BLaER1 treated with 17β-estradiol and CSF1 and Interleukin-3, amounts not matched to agents 10 nM and 100 nM (cell line): ENCODE results near the gene RAB33B.
"Not testable (repeated sequence)": the region's sequence is repeated elsewhere in the genome, so short reads cannot be mapped to it uniquely, and the experiment has no call there.

Experiments used
- H3K27ac ChIP-seq, 11 experiments: shearing (Covaris generic); formaldehyde crosslinking; 2 replicates each; pipeline ENCODE4 v1.8.1; 2022
- H3K27me3 ChIP-seq, 11 experiments: shearing (Covaris generic); formaldehyde crosslinking; 2 replicates each; pipeline ENCODE4 v1.8.1; 2022
- H3K36me3 ChIP-seq, 11 experiments: shearing (Covaris generic); formaldehyde crosslinking; 2 replicates each; pipeline ENCODE4 v1.8.1; 2022
- H3K4me1 ChIP-seq, 10 experiments: shearing (Covaris generic); formaldehyde crosslinking; 2 replicates each; pipeline ENCODE4 v1.8.1; 2022
- H3K4me2 ChIP-seq, 11 experiments: shearing (Covaris generic); formaldehyde crosslinking; 2 replicates each; pipeline ENCODE4 v1.8.1; 2022
- H3K4me3 ChIP-seq, 10 experiments: shearing (Covaris generic); formaldehyde crosslinking; 2 replicates each; pipeline ENCODE4 v1.8.1; 2022
- H3K9ac ChIP-seq, 11 experiments: shearing (Covaris generic); formaldehyde crosslinking; 2 replicates each; pipeline ENCODE4 v1.8.1; 2022
- H3K9me3 ChIP-seq, 11 experiments: shearing (Covaris generic); formaldehyde crosslinking; replicated peaks in 1 of 11; 2 replicates each; pipeline ENCODE4 v1.8.1; 2022
- H4K20me1 ChIP-seq, 11 experiments: shearing (Covaris generic); formaldehyde crosslinking; 2 replicates each; pipeline ENCODE4 v1.8.1; 2022
- Cebpa-rat ChIP-seq, 11 experiments: shearing (Covaris generic); IDR thresholded peaks; 2 replicates each; pipeline ENCODE4 v1.8.1; 2022

The RAB33B gene

GRCh38 chr4:139454111-139455045 is at the start of gene RAB33B:
RAB33B (plus strand) TSS chr4:139454121; CDS start chr4:139454196, 75 bp downstream.
- Histone ChIP-seq H3K4me3 (peak within 1 kb of the TSS; percentile 79 to 96 (median 90)), H3K36me3 (peaks cover 0 to 34% (median 19%) of the 10 kb centered on the region in 11 experiments; a peak in 16 of 22 replicates), H3K4me2 (peak within 1 kb of the TSS; percentile 87 to 96 (median 90)), H4K20me1 (peaks cover 0 to 53% (median 6%) of the 10 kb centered on the region in 11 experiments; a peak in 8 of 22 replicates), H3K27me3 (no peaks in the 10 kb centered on the region), H3K27ac (peak within 1 kb of the TSS; percentile 85 to 96 (median 93)), H3K9me3 (peaks cover 0 to 15% (median 11%) of the 10 kb centered on the region in 11 experiments; a peak in 21 of 22 replicates), H3K9ac (peak within 1 kb of the TSS; percentile 83 to 95 (median 91)), H3K4me1 (peaks cover 37 to 48% (median 40%) of the 10 kb centered on the region in 10 experiments)
- TF ChIP-seq Cebpa-rat (IDR thresholded peaks at IDR 0.05) = peak in 10 of 11 experiments; percentile 26 to 86 (median 73); a peak in 13 of 22 replicates

GRCh38 chr4:139410312-139410711 is 43.6 kb upstream of the RAB33B start:
- peaks cover 0 to 16% (median 0%) of the 10 kb centered on the region in 10 experiments; a peak in 2 of 20 replicates for H3K4me1 ChIP-seq
- H3K9ac ChIP-seq = no peak overlapping the region
- no peaks in the 10 kb centered on the region for H3K27me3 ChIP-seq
- peaks cover 16 to 28% (median 24%) of the 10 kb centered on the region in 11 experiments for H3K9me3 ChIP-seq
- H4K20me1 ChIP-seq = no peaks in the 10 kb centered on the region
- H3K4me3 ChIP-seq = no peak overlapping the region
- H3K4me2 ChIP-seq = no peak overlapping the region
- TF ChIP-seq Cebpa-rat (IDR thresholded peaks at IDR 0.05) = no peak
- H3K36me3 ChIP-seq = peaks cover 10 to 60% (median 32%) of the 10 kb centered on the region in 11 experiments; a peak in 21 of 22 replicates
- H3K27ac ChIP-seq = no peak overlapping the region

GRCh38 chr4:139414671-139415210 is 39.2 kb upstream of the RAB33B start:
- Histone ChIP-seq H3K9me3 (peaks cover 21 to 34% (median 30%) of the 10 kb centered on the region in 11 experiments), H3K36me3 (peaks cover 7 to 40% (median 27%) of the 10 kb centered on the region in 11 experiments; a peak in 21 of 22 replicates), H3K27ac (peak overlapping the region in 8 of 11 experiments; percentile 20 to 59 (median 39); a peak in 11 of 22 replicates), H3K4me1 (peaks cover 22 to 38% (median 29%) of the 10 kb centered on the region in 10 experiments)
- not testable (repeated sequence) for H4K20me1 ChIP-seq, H3K27me3 ChIP-seq, H3K4me3 ChIP-seq, H3K9ac ChIP-seq, H3K4me2 ChIP-seq

- no peak overlapping the region for H3K4me2 ChIP-seq
- no peak overlapping the region for H3K9ac ChIP-seq
- no peak overlapping the region for H3K4me3 ChIP-seq
- TF ChIP-seq Cebpa-rat (IDR thresholded peaks at IDR 0.05) = no peak
- H3K27me3 ChIP-seq = no peaks in the 10 kb centered on the region
- peaks cover 36 to 52% (median 42%) of the 10 kb centered on the region in 10 experiments for H3K4me1 ChIP-seq
- peaks cover 7 to 40% (median 27%) of the 10 kb centered on the region in 11 experiments; a peak in 21 of 22 replicates for H3K36me3 ChIP-seq
- H3K9me3 ChIP-seq = peaks cover 27 to 42% (median 34%) of the 10 kb centered on the region in 11 experiments
- H3K27ac ChIP-seq = peak overlapping the region in 5 of 11 experiments; percentile 31 to 97 (median 58); a peak in 4 of 22 replicates
- no peaks in the 10 kb centered on the region for H4K20me1 ChIP-seq
Observed at GRCh38 chr4:139416073-139416673, 37.7 kb upstream of the RAB33B start.

- Histone ChIP-seq H3K4me1 (peaks cover 36 to 53% (median 44%) of the 10 kb centered on the region in 10 experiments), H3K9ac (peak overlapping the region; percentile 65 to 85 (median 81); a peak in 21 of 22 replicates), H3K4me2 (peak overlapping the region; percentile 67 to 93 (median 86)), H3K36me3 (peaks cover 0 to 24% (median 13%) of the 10 kb centered on the region in 11 experiments; a peak in 17 of 22 replicates), H3K27ac (peak overlapping the region; percentile 77 to 97 (median 93)), H3K4me3 (peak overlapping the region in 9 of 10 experiments; percentile 6 to 51 (median 35); a peak in 14 of 20 replicates), H4K20me1 (no peaks in the 10 kb centered on the region), H3K9me3 (peaks cover 21 to 54% (median 41%) of the 10 kb centered on the region in 11 experiments), H3K27me3 (no peaks in the 10 kb centered on the region)
- TF ChIP-seq Cebpa-rat (IDR thresholded peaks at IDR 0.05) = peak; percentile 54 to 99 (median 96); a peak in 21 of 22 replicates
Observed at GRCh38 chr4:139419388-139419914, 34.5 kb upstream of the RAB33B start.

GRCh38 chr4:139420652-139421051 is 33.3 kb upstream of the RAB33B start:
- H3K27me3 ChIP-seq = no peaks in the 10 kb centered on the region
- no peaks in the 10 kb centered on the region for H4K20me1 ChIP-seq

GRCh38 chr4:139436122-139436521 is 17.8 kb upstream of the RAB33B start:
- H3K9ac ChIP-seq = no peak overlapping the region

More at GRCh38 chr4:139420652-139421051, 33.3 kb upstream of the RAB33B start:
- peak overlapping the region in 9 of 11 experiments; percentile 75 to 85 (median 81); a peak in 14 of 22 replicates for H3K9ac ChIP-seq
- peaks cover 11 to 50% (median 33%) of the 10 kb centered on the region in 11 experiments; a peak in 21 of 22 replicates for H3K9me3 ChIP-seq
- H3K27ac ChIP-seq = peak overlapping the region; percentile 77 to 97 (median 93); a peak in 21 of 22 replicates
- H3K4me3 ChIP-seq = no peak overlapping the region
- TF ChIP-seq Cebpa-rat (IDR thresholded peaks at IDR 0.05) = no peak
- H3K4me2 ChIP-seq = peak overlapping the region in 10 of 11 experiments; percentile 26 to 93 (median 82); a peak in 18 of 22 replicates
- H3K36me3 ChIP-seq = peaks cover 0 to 12% (median 2%) of the 10 kb centered on the region in 11 experiments; a peak in 10 of 22 replicates
- H3K4me1 ChIP-seq = peaks cover 36 to 51% (median 44%) of the 10 kb centered on the region in 10 experiments

GRCh38 chr4:139438141-139438540 is 15.8 kb upstream of the RAB33B start:
- peaks cover 0 to 17% (median 0%) of the 10 kb centered on the region in 10 experiments; a peak in 4 of 20 replicates for H3K4me1 ChIP-seq
- TF ChIP-seq Cebpa-rat (IDR thresholded peaks at IDR 0.05) = no peak
- no peak overlapping the region for H3K9ac ChIP-seq
- no peaks in the 10 kb centered on the region for H4K20me1 ChIP-seq
- H3K4me3 ChIP-seq = no peak overlapping the region
- H3K4me2 ChIP-seq = peak overlapping the region in 1 of 11 experiments; percentile 4; a peak in 1 of 22 replicates
- H3K27me3 ChIP-seq = no peaks in the 10 kb centered on the region
- no peak overlapping the region for H3K27ac ChIP-seq
- peaks cover 76 to 92% (median 87%) of the 10 kb centered on the region in 11 experiments for H3K9me3 ChIP-seq
- peaks cover 39 to 77% (median 63%) of the 10 kb centered on the region in 11 experiments for H3K36me3 ChIP-seq

More at GRCh38 chr4:139436122-139436521, 17.8 kb upstream of the RAB33B start:
- Histone ChIP-seq H3K27ac (no peak overlapping the region), H3K9me3 (peaks cover 80 to 96% (median 88%) of the 10 kb centered on the region in 11 experiments), H3K4me1 (peaks cover 0 to 17% (median 0%) of the 10 kb centered on the region in 10 experiments; a peak in 4 of 20 replicates), H3K4me2 (no peak overlapping the region), H3K4me3 (0 out of 20 replicates have a peak overlapping the region, but pooled peaks of 1 of the 10 experiments have one; percentile 15), H3K36me3 (peaks cover 40 to 80% (median 62%) of the 10 kb centered on the region in 11 experiments), H3K27me3 (no peaks in the 10 kb centered on the region), H4K20me1 (no peaks in the 10 kb centered on the region)
- no peak for TF ChIP-seq Cebpa-rat (IDR thresholded peaks at IDR 0.05)
